ENCODE measurements around the gene IL17RE.
"Not testable (repeated sequence)": the region's sequence is repeated elsewhere in the genome, so short reads cannot be mapped to it uniquely, and the experiment has no call there.

The IL17RE gene

DNA sequence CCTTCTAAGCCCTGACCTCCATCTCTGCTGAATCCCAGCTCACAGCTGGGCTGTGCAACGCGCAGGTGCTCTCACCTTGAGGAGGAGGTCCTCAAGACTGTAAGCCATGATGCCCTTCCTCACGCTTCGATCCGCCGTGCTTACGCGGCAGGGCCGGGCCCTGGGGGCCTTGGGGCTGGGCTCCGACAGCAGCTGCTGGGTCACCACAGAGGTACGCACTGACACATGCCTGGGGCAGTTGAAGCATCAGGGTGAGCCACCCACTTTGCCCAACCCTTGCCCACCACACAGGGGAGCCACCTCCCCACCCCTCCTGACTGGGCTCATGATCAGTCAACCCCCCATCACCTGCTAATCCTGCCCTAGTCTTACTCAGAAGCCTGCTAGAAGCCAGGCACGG is 25.7 kb upstream of the IL17RE start:
- DNase-seq (ENCODE audit: low read depth), result no peak

DNA sequence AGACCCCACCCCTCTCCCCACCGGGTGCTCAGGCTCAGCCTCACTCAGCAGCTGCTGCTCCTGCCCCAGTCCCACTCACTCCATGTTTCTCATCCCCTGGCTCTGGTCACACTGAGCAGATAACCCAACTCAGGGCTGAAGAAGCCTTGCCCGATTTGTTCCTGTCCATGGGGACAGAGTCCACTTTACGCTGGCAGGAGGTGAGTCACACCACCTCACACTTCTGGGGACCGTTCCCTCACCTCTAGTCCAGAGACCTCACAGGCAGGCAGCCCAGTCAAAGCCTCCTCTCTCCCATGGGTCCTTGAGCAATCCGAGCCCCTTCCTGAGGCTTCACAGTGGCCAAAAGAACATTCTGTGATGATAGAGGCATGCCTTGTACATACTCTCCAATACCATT is 23.9 kb upstream of the IL17RE start:
- DNase-seq (ENCODE audit: low read depth), result peak; percentile 88

More for the DNA sequence above, 25.7 kb upstream of the IL17RE start:
- no peak overlapping the region for H3K4me3 ChIP-seq (ENCODE audit: low read depth, low read length)

DNA sequence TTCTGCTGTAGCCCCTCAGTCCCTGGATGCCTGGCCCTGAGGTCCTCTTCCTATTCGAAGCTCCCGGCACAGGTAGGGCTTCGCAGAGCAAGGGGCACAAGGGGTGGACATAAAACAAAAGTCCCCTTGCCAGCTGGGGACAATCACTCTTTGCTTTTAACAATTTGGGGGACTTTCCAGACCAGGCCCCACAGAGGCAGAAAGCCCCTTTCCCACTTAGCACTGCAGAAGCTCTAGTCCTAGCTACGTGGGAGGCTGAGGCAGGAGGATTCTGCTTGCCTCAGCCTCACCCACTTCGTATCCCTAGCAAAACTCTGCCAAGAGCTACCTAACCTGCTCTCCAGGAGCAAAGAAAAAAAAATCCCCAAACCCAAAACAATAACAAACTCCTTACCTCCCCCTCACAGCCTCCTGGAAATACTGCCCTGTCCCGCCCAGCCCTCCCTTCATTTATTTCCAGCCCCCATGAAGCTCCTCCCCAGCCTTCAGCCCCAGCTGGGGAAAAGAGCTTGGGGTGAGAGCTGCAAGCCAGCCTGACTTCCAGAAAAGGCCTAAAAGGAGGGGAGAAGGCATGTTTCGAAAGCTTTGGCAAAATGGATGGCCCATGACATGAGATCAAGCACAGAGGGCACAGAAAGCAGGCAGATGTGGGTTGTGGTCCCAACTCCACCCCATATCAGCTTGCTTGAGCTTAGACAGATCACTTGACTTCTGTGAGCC is 22.7 kb upstream of the IL17RE start, which contains the start of gene CIDEC:
TSS of gene CIDEC (minus strand) at position 424 of the 720 bp plus-strand sequence. CDS start 1,767 bp downstream, outside the sequence.
- no peak within 1 kb of the TSS for H3K4me3 ChIP-seq (ENCODE audit: low read depth, low read length)
- no peak for DNase-seq (ENCODE audit: low read depth)

More for the DNA sequence above, 23.9 kb upstream of the IL17RE start:
- no peak overlapping the region for H3K4me3 ChIP-seq (ENCODE audit: low read depth, low read length)

DNA sequence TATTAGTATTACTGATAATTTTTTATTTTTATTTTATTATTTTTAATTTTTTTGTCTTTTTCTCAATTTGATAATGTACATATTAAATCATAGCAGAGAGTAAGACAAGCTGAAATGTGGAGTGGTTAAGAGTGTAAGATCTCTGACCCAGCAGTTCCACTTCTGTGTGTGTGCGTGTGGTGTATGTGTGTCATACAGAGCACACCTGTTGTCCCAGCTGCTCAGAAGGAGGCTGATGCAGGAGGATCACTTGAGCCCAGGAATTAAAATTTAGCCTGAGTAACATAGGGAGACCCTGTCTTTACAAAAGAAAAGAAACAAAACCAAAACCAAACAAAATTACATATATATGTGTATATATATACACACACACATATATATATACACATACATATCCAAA is 21.2 kb upstream of the IL17RE start:
- no peak overlapping the region for H3K4me3 ChIP-seq (ENCODE audit: low read depth, low read length)
- no peak for DNase-seq (ENCODE audit: low read depth)

DNA sequence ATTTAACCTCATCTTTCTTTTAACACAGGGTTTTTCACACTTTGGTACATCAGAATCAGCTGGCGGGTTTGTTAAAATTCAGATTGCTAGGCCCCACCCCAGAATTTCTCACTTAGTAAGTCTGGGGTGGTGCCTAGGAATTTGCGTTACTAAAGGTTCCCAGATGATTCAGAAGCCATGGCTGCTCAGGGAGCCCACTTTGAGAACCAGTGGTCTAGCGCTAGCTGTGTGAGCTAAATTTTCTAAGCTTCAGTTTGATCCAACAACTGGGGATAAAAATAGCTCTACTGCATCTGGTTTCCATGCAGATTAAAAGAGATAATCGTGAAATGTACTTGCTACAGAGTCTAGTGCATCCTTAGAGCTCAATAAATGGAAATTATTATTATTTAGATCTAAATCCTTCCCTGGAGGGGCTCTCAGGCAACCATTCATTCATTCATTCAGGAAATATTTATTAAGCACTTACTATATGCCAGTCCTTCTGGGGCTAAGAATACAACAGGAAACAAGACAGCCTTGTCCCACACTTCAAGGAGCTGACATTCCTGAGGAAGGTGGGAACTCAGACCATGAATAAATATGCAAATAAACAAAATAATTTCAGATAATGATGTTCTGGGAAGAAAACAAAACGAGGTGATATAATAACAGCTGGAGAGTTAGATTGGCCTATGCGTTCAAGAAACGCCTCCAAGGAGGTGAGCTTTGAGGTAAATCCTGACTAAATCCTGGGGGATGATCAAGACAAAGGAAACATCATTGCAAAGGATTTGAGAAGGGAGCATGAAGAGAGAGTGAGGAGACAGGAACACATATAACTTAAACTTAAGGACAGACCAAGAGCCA is 18.7 kb upstream of the IL17RE start:
- no peak overlapping the region for H3K4me3 ChIP-seq (ENCODE audit: low read depth, low read length)
- peak; percentile 55 for DNase-seq (ENCODE audit: low read depth)

DNA sequence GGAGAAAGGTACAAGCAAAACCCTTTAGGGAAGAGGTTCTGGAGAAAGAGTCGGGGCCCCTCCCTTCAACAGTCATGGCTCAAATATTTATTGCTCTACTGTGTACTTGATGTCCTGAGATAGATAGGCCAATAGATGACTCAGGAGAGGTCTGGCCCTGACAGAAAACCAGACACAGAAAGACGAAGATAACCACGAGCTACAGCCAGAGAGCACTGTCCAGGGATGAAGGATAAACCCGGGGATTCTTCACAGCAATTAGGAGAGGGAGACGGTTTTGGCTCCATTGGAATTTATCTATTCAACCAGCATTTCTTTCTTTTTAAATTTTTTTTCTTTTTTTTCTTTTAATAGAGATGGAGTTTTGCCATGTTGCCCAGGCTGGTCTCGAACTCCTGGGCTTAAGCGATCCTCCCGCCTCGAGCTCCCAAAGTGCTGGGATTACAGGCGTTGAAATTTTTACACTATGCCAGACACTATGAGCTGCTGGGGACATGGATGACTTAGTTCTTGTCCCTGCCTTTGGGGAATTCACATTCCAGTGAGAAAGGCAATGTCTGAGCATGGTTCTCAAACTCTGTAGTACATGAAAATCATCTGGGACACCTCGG is 18.0 kb upstream of the IL17RE start:
- peak; percentile 76 for DNase-seq (ENCODE audit: low read depth)

DNA sequence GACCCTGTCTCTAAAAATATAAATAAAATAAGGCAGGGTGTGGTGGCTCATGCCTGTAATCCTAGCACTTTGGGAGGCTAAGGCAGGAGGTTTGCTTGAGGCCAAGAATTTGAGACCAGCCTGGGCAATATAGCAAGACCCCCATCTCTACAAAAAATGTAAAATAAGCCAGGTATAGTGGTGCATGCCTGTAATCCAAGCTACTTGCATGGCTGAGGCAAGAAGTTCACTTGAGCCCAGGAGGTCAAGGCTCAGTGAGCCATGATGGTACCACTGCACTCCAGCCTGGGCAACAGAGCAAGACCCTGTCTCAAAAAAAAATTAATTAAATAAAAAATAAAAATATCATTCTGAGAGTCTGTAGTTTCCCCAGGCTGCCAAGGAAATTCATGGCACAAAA is 16.3 kb upstream of the IL17RE start:
- DNase-seq (ENCODE audit: low read depth), result no peak
- no peak overlapping the region for H3K4me3 ChIP-seq (ENCODE audit: low read depth, low read length)

More for the DNA sequence above, 18.0 kb upstream of the IL17RE start:
- H3K4me3 ChIP-seq (ENCODE audit: low read depth, low read length), result no peak overlapping the region

DNA sequence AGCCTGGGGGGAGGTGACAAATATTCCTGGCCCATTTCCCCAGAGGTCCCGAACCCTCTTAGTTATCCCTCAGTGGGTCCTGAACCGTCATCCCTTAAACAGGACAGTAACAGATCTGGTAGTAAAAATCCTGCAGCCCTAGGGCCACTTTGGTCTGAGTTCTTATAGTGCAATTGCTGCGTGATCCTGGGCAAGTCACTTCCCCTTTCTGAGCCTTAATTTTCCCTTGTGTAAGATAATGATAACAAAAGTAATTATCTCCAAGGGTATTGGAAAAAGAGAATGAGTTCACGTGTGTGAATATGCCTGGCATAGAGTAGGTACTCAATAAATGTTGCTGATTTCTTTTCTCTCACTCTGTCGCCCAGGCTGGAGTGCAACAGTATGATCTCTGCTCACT is 15.2 kb upstream of the IL17RE start:
- no peak overlapping the region for H3K4me3 ChIP-seq (ENCODE audit: low read depth, low read length)
- DNase-seq (ENCODE audit: low read depth), result no peak

DNA sequence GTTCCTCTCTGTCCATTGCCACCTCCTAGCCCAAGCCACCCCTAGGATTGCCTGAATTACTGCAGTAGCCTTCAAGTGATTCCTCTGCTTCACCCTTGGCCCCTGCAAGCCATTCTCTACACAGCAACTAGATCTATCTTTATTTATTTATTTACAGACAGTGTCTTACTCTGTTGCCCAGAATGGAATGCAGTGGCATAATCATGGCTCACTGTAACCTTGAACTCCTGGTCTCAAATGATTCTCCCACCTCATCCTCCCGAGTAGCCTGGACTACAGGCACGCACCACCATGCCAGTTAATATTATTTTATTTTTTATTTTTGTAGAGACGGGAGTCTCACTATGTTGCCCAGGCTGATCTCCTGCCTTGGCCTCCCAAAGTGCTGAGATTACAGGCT is 14.1 kb upstream of the IL17RE start:
- no peak for DNase-seq (ENCODE audit: low read depth)
- H3K4me3 ChIP-seq (ENCODE audit: low read depth, low read length), result no peak overlapping the region

DNA sequence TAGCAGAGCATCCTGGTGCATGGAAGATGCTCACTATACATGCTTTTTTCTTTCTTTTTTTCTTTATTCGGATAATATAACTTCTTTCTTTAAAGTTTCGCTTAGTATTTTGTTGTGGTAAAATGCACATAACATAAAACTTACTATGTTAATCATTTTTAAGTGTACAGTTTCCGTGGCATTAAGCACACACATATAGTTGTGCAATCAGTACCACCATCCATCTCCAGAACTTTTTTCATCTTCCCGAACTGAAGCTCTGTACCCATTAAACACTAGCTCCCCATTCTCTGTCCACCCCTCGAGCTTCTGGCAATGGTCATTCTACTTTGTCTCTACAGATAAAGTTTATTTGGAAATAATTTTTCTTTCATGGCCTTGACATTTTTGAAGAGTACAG is 13.2 kb upstream of the IL17RE start:
- no peak for DNase-seq (ENCODE audit: low read depth)
- no peak overlapping the region for H3K4me3 ChIP-seq (ENCODE audit: low read depth, low read length)

DNA sequence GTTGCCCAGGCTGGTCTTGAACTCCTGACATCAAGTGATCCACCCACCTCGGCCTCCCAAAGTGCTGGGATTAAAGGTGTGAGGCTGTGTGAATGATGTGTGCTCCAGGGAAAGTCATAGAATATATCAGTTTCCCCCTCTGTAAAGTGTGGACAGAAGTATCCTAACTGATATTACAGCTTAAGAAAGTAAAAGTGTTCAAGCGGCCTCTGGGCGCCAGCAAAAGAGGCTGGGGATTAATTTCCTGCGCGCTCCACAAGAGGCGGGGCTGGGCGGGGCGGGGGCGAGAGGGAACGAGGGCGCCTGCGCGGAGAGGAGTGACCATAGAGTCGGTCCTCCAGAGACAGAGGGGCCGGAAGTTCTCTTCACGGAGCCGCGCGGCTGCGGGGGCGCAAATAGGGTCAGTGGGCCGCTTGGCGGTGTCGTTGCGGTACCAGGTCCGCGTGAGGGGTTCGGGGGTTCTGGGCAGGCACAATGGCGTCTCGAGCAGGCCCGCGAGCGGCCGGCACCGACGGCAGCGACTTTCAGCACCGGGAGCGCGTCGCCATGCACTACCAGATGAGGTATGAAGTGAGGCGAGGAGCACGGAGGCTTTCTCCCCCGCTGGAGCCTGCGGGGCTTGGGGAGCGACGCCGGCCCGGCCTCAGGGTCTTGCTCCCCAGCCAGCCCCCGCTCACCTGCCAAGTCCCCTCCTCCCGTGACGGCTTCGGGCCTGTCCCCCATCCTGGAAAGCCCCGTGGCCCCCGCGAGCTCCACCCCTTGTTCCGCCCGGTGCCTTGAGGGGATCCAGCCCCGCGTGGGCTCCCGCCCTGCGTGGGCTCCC is 12.2 kb upstream of the IL17RE start, which contains the start of gene JAGN1:
TSS of gene JAGN1 (plus strand) at position 362 of the 823 bp plus-strand sequence. CDS start at position 475, 113 bp downstream.
- peak within 1 kb of the TSS; percentile 92 for H3K4me3 ChIP-seq (ENCODE audit: low read depth, low read length)

DNA sequence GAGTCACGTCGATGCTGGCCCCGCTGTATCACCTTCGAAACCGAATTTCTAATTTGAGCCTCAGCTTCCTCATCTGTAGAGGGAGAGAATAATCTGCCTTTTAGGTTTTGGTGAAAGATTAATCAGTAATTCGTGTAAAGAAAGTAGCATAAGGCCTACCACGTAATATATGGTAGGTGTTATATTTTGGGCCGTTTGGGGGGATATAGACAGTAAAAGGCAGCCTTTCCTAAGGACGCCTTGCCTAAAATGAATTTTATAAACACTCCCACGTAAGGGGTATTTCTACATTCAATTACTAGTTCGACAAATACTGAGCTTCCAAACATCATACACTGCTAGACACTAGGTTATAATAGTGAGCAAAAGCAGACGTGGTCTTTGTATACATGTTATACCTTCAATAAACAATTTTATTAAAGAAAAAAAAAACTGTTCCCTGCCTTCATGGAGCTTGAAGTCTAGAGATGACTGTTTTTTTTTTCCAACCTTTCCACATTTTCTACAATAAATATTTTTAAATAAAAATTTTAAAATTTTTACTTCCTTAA is 11.5 kb upstream of the IL17RE start:
- no peak for DNase-seq (ENCODE audit: low read depth)
- H3K4me3 ChIP-seq (ENCODE audit: low read depth, low read length), result peak overlapping the region; percentile 92

More for the DNA sequence above, 12.2 kb upstream of the IL17RE start, which contains the start of gene JAGN1:
- peak; percentile 56 for DNase-seq (ENCODE audit: low read depth)

DNA sequence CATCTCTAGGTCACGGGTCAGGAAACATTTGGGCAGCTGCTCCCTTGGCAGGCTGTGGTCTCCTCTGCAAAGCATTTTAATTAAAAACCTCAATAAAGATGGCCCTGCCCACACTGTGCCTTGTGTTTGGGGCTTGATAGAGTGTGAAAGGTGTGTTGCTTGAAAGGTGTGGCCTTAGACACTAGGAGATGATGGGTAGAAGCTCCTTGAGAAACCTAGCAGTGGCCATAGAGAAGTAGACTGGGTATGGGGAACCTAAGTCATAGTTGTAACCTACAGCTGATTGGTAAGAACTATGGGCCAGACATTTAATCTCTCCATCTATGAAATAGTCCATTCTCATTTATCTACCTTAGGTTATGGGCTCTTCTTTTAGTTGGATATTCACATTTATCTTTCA is 8.9 kb upstream of the IL17RE start:
- H3K4me3 ChIP-seq (ENCODE audit: low read depth, low read length), result no peak overlapping the region
- DNase-seq (ENCODE audit: low read depth), result no peak

DNA sequence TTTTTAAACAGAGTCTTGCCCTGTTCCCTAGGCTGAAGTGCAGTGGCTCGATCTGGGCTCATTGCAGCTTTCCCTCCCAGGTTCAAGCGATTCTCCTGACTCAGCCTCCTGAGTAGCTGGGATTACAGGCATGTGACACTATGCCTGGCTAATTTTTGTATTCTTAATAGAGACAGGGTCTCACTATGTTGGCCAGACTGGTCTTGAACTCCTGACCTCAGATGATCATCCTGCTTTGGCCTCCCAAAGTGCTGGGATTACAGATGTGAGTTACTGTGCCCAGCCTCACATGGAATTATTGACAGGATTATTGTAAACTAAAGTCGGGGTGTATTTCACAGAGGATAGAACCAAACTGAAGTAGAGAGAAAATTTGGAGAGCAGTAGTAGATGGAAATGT is 6.9 kb upstream of the IL17RE start:
- DNase-seq (ENCODE audit: low read depth), result not testable (repeated sequence)

DNA sequence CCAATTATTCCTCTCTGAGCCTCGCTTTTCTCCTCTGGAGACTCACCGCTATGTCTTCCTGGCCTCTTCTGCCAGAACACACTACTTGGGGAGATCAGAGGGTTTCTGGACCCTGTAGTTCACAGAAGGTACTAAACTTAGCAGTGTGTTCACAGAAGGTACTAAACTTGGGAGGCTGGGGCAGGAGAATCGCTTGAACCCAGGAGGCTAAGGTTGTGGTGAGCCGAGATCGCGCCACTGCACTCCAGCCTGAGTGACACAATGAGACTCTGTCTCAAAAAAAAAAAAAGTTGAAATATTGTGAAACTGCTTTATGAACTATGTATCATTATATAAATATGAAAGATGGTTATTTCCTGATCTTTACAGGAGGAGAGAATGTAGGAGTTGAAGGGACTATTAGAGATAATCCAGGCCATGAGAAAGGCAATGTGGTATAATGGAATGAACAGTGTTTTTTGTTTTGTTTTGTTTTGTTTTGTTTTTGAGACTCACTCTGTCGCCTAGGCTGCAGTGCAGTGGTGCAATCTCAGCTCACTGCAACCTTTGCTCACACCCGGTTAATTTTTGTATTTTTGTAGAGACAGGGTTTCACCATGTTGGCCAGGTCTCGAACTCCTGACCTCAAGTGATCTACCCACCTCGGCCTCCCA is 5.8 kb upstream of the IL17RE start:
- not testable (repeated sequence) for H3K4me3 ChIP-seq (ENCODE audit: low read depth, low read length); DNase-seq (ENCODE audit: low read depth)

More for the DNA sequence above, 6.9 kb upstream of the IL17RE start:
- H3K4me3 ChIP-seq (ENCODE audit: low read depth, low read length), result not testable (repeated sequence)

DNA sequence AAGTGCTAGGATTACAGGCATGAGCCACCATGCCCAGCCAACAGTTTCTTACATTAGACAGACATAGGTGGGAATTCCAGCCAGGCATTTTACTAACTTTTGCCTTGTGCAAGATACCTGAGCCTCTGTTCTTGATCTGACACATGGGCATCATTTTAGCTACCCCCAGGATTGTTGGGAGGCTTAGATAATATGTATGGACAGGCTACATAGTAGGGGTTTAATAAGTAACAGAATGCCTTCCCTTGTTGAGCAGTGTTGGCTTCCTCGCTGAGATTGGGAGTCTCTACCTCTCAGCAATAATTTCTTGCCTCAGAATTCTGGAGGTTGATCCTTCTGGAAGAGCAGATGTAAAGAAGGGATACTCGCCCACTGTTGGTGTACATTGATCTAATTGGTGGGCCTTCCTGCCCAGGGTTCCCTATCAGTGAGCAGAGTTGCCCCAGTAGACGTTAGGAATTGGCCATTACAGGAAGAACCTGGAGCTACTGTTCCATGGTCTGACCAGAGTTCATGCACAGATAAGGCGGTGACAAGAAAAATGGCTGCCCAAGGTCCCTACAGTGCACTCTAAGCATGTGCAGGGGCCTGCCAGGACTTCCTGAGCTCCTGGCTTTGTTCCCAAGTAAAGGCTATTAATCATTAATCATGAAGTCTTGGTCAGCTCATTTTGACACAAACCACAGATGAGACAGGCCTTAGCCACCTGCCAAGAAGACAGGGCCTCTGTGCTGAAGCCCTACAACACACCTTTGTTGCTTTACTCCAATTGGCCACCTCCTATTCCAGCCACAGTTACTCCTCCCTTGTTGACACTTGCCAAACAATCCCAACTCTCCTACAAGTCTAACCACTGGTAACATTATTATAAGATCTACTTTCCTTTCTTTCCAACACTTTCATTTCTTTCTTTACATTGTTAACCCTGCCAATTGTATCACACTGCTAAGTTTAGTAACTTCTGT is 5.0 kb upstream of the IL17RE start:
- H3K4me3 ChIP-seq (ENCODE audit: low read depth, low read length), result no peak overlapping the region
- no peak for DNase-seq (ENCODE audit: low read depth)

Data from skeletal muscle cell (primary cell).